Epithelial cell of esophagus (primary cell): ENCODE data around the gene TUBG1.
"Not testable (repeated sequence)": the region's sequence is repeated elsewhere in the genome, so short reads cannot be mapped to it uniquely, and the experiment has no call there.

Source experiments
- DNase-seq: peaks from one replicate; pipeline ENCODE4 v3.0.0; 2010; ENCODE audit warnings: low read depth
- H3K4me3 ChIP-seq: 2 replicates; pipeline ENCODE4 v1.5.1; 2011; ENCODE audit warnings: mild to moderate bottlenecking, low read length, control low read depth
- CTCF ChIP-seq: IDR thresholded peaks from 2 replicates; pipeline ENCODE4 v1.5.1; 2011; ENCODE audit warnings: low read depth, mild to moderate bottlenecking, low read length, control low read depth, inconsistent platforms; ENCODE audit not compliant: insufficient read depth; ENCODE audit errors: missing control alignments

Gene TUBG1

GRCh38 chr17:42653179-42654124 is 44.0 kb downstream of the TUBG1 start:
- no peak for TF ChIP-seq CTCF
- DNase-seq = no peak
- peak overlapping the region; percentile 13 for H3K4me3 ChIP-seq

GRCh38 chr17:42655528-42655927 is 46.0 kb downstream of the TUBG1 start:
- H3K4me3 ChIP-seq = no peak overlapping the region
- no peak for TF ChIP-seq CTCF
- no peak for DNase-seq

GRCh38 chr17:42657824-42658588 is 48.5 kb downstream of the TUBG1 start:
- no peak for DNase-seq
- no peak overlapping the region for H3K4me3 ChIP-seq
- TF ChIP-seq CTCF = no peak

GRCh38 chr17:42659079-42659931 is 49.8 kb downstream of the TUBG1 start, which contains the start of gene TUBG2:
TSS of gene TUBG2 (plus strand) at chr17:42659284. CDS start at chr17:42659504, 220 bp downstream.
- peak within 1 kb of the TSS; percentile 66 for H3K4me3 ChIP-seq
- TF ChIP-seq CTCF = no peak
- DNase-seq = peak; percentile 87

- H3K4me3 ChIP-seq = peak overlapping the region; percentile 66
- not testable (repeated sequence) for DNase-seq
These were observed 50.4 kb downstream of the TUBG1 start for GRCh38 chr17:42659932-42660274.

GRCh38 chr17:42660692-42661345 is 51.3 kb downstream of the TUBG1 start:
- no peak for TF ChIP-seq CTCF
- no peak overlapping the region for H3K4me3 ChIP-seq
- DNase-seq = peak; percentile 59
